ENCODE results near the gene WNT3. TPM values are rescaled to one million over a fixed set of nuclear protein-coding genes. Genes with fewer than 3 reads are reported as not detected.

The WNT3 gene
- total RNA-seq, 2 experiments from 2014 or later = 4.9 to 5.1 TPM

- no peaks in the 10 kb centered on the region for H3K9me3 ChIP-seq (ENCODE audit: low read length)
- DNase-seq (ENCODE audit: low spot score) = no peak
- POLR2A ChIA-PET = no interaction called here
- no peak overlapping the region for H2AFZ ChIP-seq (ENCODE audit: low read length)
- no peaks in the 10 kb centered on the region for H3K9me2 ChIP-seq (ENCODE audit: insufficient read depth, low read length)
- no TSS peak for BruUV-seq (replicated peaks)
- H3K36me3 ChIP-seq (ENCODE audit: insufficient read depth, low read length) = no peaks in the 10 kb centered on the region
- CTCF ChIA-PET (ENCODE audit: unreplicated experiment) = interaction anchor here (0.6 kb wide), 2 partner anchors 566 to 642 kb away, joined by 3 to 6 read pairs; partner anchors contain the start of gene KANSL1
- no peak overlapping the region for H3K4me3 ChIP-seq (ENCODE audit: low read depth, low read length, poor library complexity, severe bottlenecking)
- H4K20me1 ChIP-seq (ENCODE audit: insufficient read depth, low read length) = no peaks in the 10 kb centered on the region
- TF ChIP-seq CTCF (conservative IDR thresholded peaks at IDR 0.05; ENCODE audit: low read length) (no peak), EZH2phosphoT487 (IDR thresholded peaks at IDR 0.05; ENCODE audit: borderline replicate concordance, low read depth, low read length) (no peak)
- H3K27ac ChIP-seq (ENCODE audit: low read depth, low read length, poor library complexity, severe bottlenecking) = no peak overlapping the region
- no peak overlapping the region for H3K4me2 ChIP-seq (ENCODE audit: low read length)
- no peaks in the 10 kb centered on the region for H3K79me2 ChIP-seq (ENCODE audit: insufficient read depth, low read depth, low read length)
- H3K4me1 ChIP-seq (ENCODE audit: insufficient read depth, low read length, poor library complexity, severe bottlenecking) = peaks cover 17% of the 10 kb centered on the region
- intact Hi-C loops (cut with micrococcal nuclease; ENCODE audit: unreplicated experiment) = no loop called here
Measured at GRCh38 chr17:46834846-46835245, 16.4 kb upstream of the WNT3 start.

GRCh38 chr17:46833840-46834208 is 15.3 kb upstream of the WNT3 start:
- no peak overlapping the region for H3K27ac ChIP-seq (ENCODE audit: low read depth, low read length, poor library complexity, severe bottlenecking)
- no peak for DNase-seq (ENCODE audit: low spot score)
- H4K20me1 ChIP-seq (ENCODE audit: insufficient read depth, low read length) = no peaks in the 10 kb centered on the region
- POLR2A ChIA-PET = no interaction called here
- intact Hi-C loops (cut with micrococcal nuclease; ENCODE audit: unreplicated experiment) = no loop called here
- peaks cover 24% of the 10 kb centered on the region for H3K4me1 ChIP-seq (ENCODE audit: insufficient read depth, low read length, poor library complexity, severe bottlenecking)
- no peaks in the 10 kb centered on the region for H3K9me2 ChIP-seq (ENCODE audit: insufficient read depth, low read length)
- TF ChIP-seq EZH2phosphoT487 (IDR thresholded peaks at IDR 0.05; ENCODE audit: borderline replicate concordance, low read depth, low read length) = no peak
- TF ChIP-seq CTCF (conservative IDR thresholded peaks at IDR 0.05; ENCODE audit: low read length) = no peak
- H3K4me3 ChIP-seq (ENCODE audit: low read depth, low read length, poor library complexity, severe bottlenecking) = no peak overlapping the region
- H2AFZ ChIP-seq (ENCODE audit: low read length) = no peak overlapping the region
- no peaks in the 10 kb centered on the region for H3K79me2 ChIP-seq (ENCODE audit: insufficient read depth, low read depth, low read length)
- no peak overlapping the region for H3K4me2 ChIP-seq (ENCODE audit: low read length)
- H3K36me3 ChIP-seq (ENCODE audit: insufficient read depth, low read length) = no peaks in the 10 kb centered on the region
- no TSS peak for BruUV-seq (replicated peaks)
- no peaks in the 10 kb centered on the region for H3K9me3 ChIP-seq (ENCODE audit: low read length)
- CTCF ChIA-PET (ENCODE audit: unreplicated experiment) = no interaction called here

- intact Hi-C loops (cut with micrococcal nuclease; ENCODE audit: unreplicated experiment) = no loop called here
- Histone ChIP-seq H3K4me2 (ENCODE audit: low read length) (no peak overlapping the region), H3K79me2 (ENCODE audit: insufficient read depth, low read depth, low read length) (no peaks in the 10 kb centered on the region), H3K27ac (ENCODE audit: low read depth, low read length, poor library complexity, severe bottlenecking) (no peak overlapping the region), H3K4me3 (ENCODE audit: low read depth, low read length, poor library complexity, severe bottlenecking) (no peak overlapping the region), H2AFZ (ENCODE audit: low read length) (no peak overlapping the region), H3K4me1 (ENCODE audit: insufficient read depth, low read length, poor library complexity, severe bottlenecking) (peaks cover 24% of the 10 kb centered on the region), H4K20me1 (ENCODE audit: insufficient read depth, low read length) (no peaks in the 10 kb centered on the region), H3K9me2 (ENCODE audit: insufficient read depth, low read length) (no peaks in the 10 kb centered on the region), H3K9me3 (ENCODE audit: low read length) (no peaks in the 10 kb centered on the region), H3K36me3 (ENCODE audit: insufficient read depth, low read length) (no peaks in the 10 kb centered on the region)
- ChIA-PET CTCF (ENCODE audit: unreplicated experiment) (no interaction called here), POLR2A (no interaction called here)
- TF ChIP-seq EZH2phosphoT487 (IDR thresholded peaks at IDR 0.05; ENCODE audit: borderline replicate concordance, low read depth, low read length) = no peak
- DNase-seq (ENCODE audit: low spot score) = no peak
- BruUV-seq (replicated peaks) = no TSS peak
Measured at GRCh38 chr17:46832945-46833839, 14.7 kb upstream of the WNT3 start.
